Common myeloid progenitor, CD34-positive (primary cell): ENCODE data around the gene TRIO.

ENCODE experiments used
- CTCF ChIA-PET: fragments of 350-600 bp; sonication (Branson Sonifier 250); formaldehyde crosslinking; loops from one replicate; lab custom pipeline; 2021; ENCODE audit warnings: antibody characterized with exemption; lab: Charles Lee
- POLR2A ChIA-PET: fragments of 350-600 bp; sonication (Branson Sonifier 250); formaldehyde crosslinking; loops from one replicate; lab custom pipeline; 2021; ENCODE audit warnings: antibody characterized with exemption; lab: Charles Lee
- DNase-seq, 3 donors: peaks; one replicate each; pipeline versions ENCODE4 v3.0.0 to v3.0.0-alpha.2; 2013
- H3K27ac ChIP-seq, 2 experiments: 1 replicate in 1 of 2; 2 replicates in 1 of 2; pipeline ENCODE4 v1.7.0; 2013; ENCODE audit warnings: inconsistent platforms in 2 of 2, low read length in 2 of 2, mild to moderate bottlenecking in 2 of 2, low read depth in 1 of 2, moderate library complexity in 1 of 2; ENCODE audit not compliant: severe bottlenecking in 2 of 2, insufficient read depth in 1 of 2, poor library complexity in 1 of 2
- H3K27me3 ChIP-seq, 5 experiments: replicated peaks in 2 of 5; 1 replicate in 3 of 5; 2 replicates in 2 of 5; pipeline versions ENCODE4 v1.6.1 to v1.7.0; 2013; ENCODE audit warnings: low read length in 4 of 5, mild to moderate bottlenecking in 2 of 5, moderate library complexity in 2 of 5, inconsistent platforms in 1 of 5; ENCODE audit not compliant: insufficient read depth in 5 of 5, control insufficient read depth in 4 of 5
- H3K36me3 ChIP-seq, 4 experiments: 1 replicate in 2 of 4; 2 replicates in 2 of 4; pipeline versions ENCODE4 v1.6.1 to v1.7.0; 2013; ENCODE audit warnings: low read length in 3 of 4, control low read depth in 1 of 4, mild to moderate bottlenecking in 1 of 4; ENCODE audit not compliant: control insufficient read depth in 4 of 4, insufficient read depth in 4 of 4
- H3K4me1 ChIP-seq, 4 experiments: 1 replicate in 3 of 4; 2 replicates in 1 of 4; pipeline versions ENCODE4 v1.6.1 to v1.7.1; 2013; ENCODE audit warnings: low read length in 3 of 4, mild to moderate bottlenecking in 3 of 4, control low read depth in 1 of 4, inconsistent platforms in 1 of 4, moderate library complexity in 1 of 4; ENCODE audit not compliant: control insufficient read depth in 4 of 4, insufficient read depth in 4 of 4; ENCODE audit errors: control extremely low read depth in 1 of 4
- H3K4me3 ChIP-seq, 7 experiments: 1 replicate in 4 of 7; 2 replicates in 3 of 7; pipeline versions ENCODE4 v1.5.1 to v1.7.0; 2013; ENCODE audit warnings: mild to moderate bottlenecking in 7 of 7, low read length in 6 of 7, moderate library complexity in 6 of 7, inconsistent platforms in 2 of 7, low read depth in 2 of 7, control low read depth in 1 of 7; ENCODE audit not compliant: insufficient read depth in 4 of 7, control insufficient read depth in 1 of 7; ENCODE audit errors: extremely low read depth in 1 of 7
- H3K9me3 ChIP-seq, 5 experiments: 1 replicate in 4 of 5; 2 replicates in 1 of 5; pipeline versions ENCODE4 v1.6.1 to v1.7.1; 2013; ENCODE audit warnings: low read length in 4 of 5, mild to moderate bottlenecking in 2 of 5, inconsistent platforms in 1 of 5, low read depth in 1 of 5, moderate library complexity in 1 of 5; ENCODE audit not compliant: control insufficient read depth in 4 of 5, insufficient read depth in 2 of 5; ENCODE audit errors: control extremely low read depth in 1 of 5
- WGBS: methylation state at CpG from one replicate; pipeline ENCODE4 v1.1.5; 2013; ENCODE audit not compliant: insufficient coverage; 5-methylcytosine and 5-hydroxymethylcytosine counted together

Gene TRIO

DNA sequence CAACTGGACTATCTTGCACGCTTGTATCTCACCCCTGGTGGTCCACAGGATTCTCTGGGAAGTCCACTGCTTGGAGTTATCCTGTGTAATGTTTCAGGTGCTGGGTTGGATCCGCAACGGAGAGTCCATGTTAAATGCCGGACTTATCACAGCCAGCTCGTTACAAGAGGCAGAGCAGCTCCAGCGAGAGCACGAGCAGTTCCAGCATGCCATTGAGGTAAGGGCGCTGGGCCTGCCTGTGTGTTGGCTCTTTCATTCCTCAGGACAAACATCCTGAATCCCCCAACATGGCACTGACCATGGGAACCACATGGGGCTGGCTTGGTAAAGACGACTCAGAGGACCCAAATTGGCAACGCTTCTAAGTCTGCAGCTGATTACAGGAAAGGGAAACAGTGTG, 223.6 kb downstream of the TRIO start:
- no peak overlapping the region for H3K27ac ChIP-seq
- 99% methylated on average over 10 of the region's 10 CpGs for WGBS
- no peak overlapping the region for H3K4me3 ChIP-seq
- no peak for DNase-seq
- H3K36me3 ChIP-seq: peaks cover 26 to 86% (median 53%) of the 10 kb centered on the region in 4 experiments
- no peaks in the 10 kb centered on the region for H3K27me3 ChIP-seq
- peaks cover 0 to 11% (median 3%) of the 10 kb centered on the region in 4 experiments for H3K4me1 ChIP-seq
- CTCF ChIA-PET: interaction anchor here (1.1 to 6.0 kb wide), 4 partner anchors 11 to 283 kb away, joined by 3 to 53 read pairs (median 18); no protein-coding TSS in a partner anchor
- POLR2A ChIA-PET: no interaction called here
- no peaks in the 10 kb centered on the region for H3K9me3 ChIP-seq

GRCh38 chr5:14367364-14367763, 224.2 kb downstream of the TRIO start:
- no peak overlapping the region for H3K4me3 ChIP-seq
- H3K9me3 ChIP-seq: no peaks in the 10 kb centered on the region
- peaks cover 0 to 11% (median 3%) of the 10 kb centered on the region in 4 experiments for H3K4me1 ChIP-seq
- ChIA-PET POLR2A (no interaction called here), CTCF (interaction anchor here (1.4 to 6.0 kb wide), 3 partner anchors 16 to 286 kb away, joined by 3 to 53 read pairs (median 17); no protein-coding TSS in a partner anchor)
- no peak for DNase-seq
- no peak overlapping the region for H3K27ac ChIP-seq
- 92% methylated on average over 3 of the region's 3 CpGs for WGBS
- peaks cover 28 to 88% (median 53%) of the 10 kb centered on the region in 4 experiments for H3K36me3 ChIP-seq
- H3K27me3 ChIP-seq: no peaks in the 10 kb centered on the region

- Histone ChIP-seq H3K27me3 (no peaks in the 10 kb centered on the region), H3K9me3 (no peaks in the 10 kb centered on the region), H3K4me3 (no peak overlapping the region), H3K27ac (no peak overlapping the region), H3K36me3 (peaks cover 28 to 91% (median 58%) of the 10 kb centered on the region in 4 experiments), H3K4me1 (peaks cover 0 to 11% (median 3%) of the 10 kb centered on the region in 4 experiments)
- 91% methylated on average over 4 of the region's 6 CpGs for WGBS
- ChIA-PET CTCF (interaction anchor here (1.2 to 3.9 kb wide), 5 partner anchors 11 to 383 kb away, joined by 4 to 17 read pairs (median 5); no protein-coding TSS in a partner anchor), POLR2A (no interaction called here)
- no peak for DNase-seq
Observed at GRCh38 chr5:14369780-14370179, 226.6 kb downstream of the TRIO start.

DNA sequence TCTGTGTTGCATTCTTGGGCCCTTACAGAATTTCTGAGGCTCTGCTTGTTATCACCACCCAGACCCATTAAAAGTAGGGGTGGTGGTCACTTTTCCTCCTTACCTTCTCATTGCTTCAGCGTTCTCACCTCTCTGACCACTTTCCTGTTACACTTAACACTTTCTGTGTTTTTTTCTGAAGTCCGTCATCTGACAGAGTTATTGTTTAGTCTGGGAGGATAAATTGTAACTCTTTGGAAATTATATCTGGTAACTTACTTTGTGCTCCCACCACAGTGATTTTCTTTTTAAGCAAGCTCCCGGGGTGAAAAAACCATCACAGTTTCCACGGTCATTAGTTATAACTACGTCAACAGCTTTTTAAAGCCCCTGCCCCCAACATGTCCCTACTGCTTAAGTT, 227.2 kb downstream of the TRIO start:
- POLR2A ChIA-PET: no interaction called here
- Histone ChIP-seq H3K36me3 (peaks cover 27 to 89% (median 54%) of the 10 kb centered on the region in 4 experiments), H3K27ac (no peak overlapping the region), H3K4me3 (no peak overlapping the region), H3K27me3 (no peaks in the 10 kb centered on the region), H3K4me1 (peaks cover 0 to 11% (median 3%) of the 10 kb centered on the region in 4 experiments), H3K9me3 (no peaks in the 10 kb centered on the region)
- WGBS: 100% methylated on average over 3 of the region's 5 CpGs
- CTCF ChIA-PET: interaction anchor here (1.1 to 3.9 kb wide), 4 partner anchors 9 to 278 kb away, joined by 3 to 17 read pairs (median 10); no protein-coding TSS in a partner anchor
- DNase-seq: no peak

- H3K27me3 ChIP-seq: no peaks in the 10 kb centered on the region
- ChIA-PET POLR2A (no interaction called here), CTCF (interaction anchor here (0.6 kb wide), 1 partner anchor 275 kb away, joined by 3 read pairs; no protein-coding TSS in a partner anchor)
- no peaks in the 10 kb centered on the region for H3K4me1 ChIP-seq
- no peak overlapping the region for H3K4me3 ChIP-seq
- no peak for DNase-seq
- no peak overlapping the region for H3K27ac ChIP-seq
- 100% methylated on average over 4 of the region's 6 CpGs for WGBS
- H3K36me3 ChIP-seq: peaks cover 18 to 78% (median 44%) of the 10 kb centered on the region in 4 experiments
- no peaks in the 10 kb centered on the region for H3K9me3 ChIP-seq
Observed at GRCh38 chr5:14373685-14374084, 230.5 kb downstream of the TRIO start.

GRCh38 chr5:14374100-14374499, 231.0 kb downstream of the TRIO start:
- Histone ChIP-seq H3K4me3 (no peak overlapping the region), H3K4me1 (no peaks in the 10 kb centered on the region), H3K27me3 (no peaks in the 10 kb centered on the region), H3K9me3 (no peaks in the 10 kb centered on the region), H3K27ac (no peak overlapping the region), H3K36me3 (peaks cover 18 to 78% (median 44%) of the 10 kb centered on the region in 4 experiments)
- DNase-seq: no peak
- ChIA-PET CTCF (no interaction called here), POLR2A (no interaction called here)
- 96% methylated on average over 6 of the region's 8 CpGs for WGBS

- no peaks in the 10 kb centered on the region for H3K27me3 ChIP-seq
- no peak for DNase-seq
- peaks cover 18 to 78% (median 49%) of the 10 kb centered on the region in 4 experiments for H3K36me3 ChIP-seq
- H3K4me1 ChIP-seq: no peaks in the 10 kb centered on the region
- H3K4me3 ChIP-seq: no peak overlapping the region
- POLR2A ChIA-PET: no interaction called here
- CTCF ChIA-PET: interaction anchor here (0.8 kb wide), 1 partner anchor 10 kb away, joined by 3 read pairs; no protein-coding TSS in a partner anchor
- H3K27ac ChIP-seq: no peak overlapping the region
- no peaks in the 10 kb centered on the region for H3K9me3 ChIP-seq
- WGBS: no CpG with 5 or more reads among the region's 3 CpGs
Observed at GRCh38 chr5:14376789-14377188, 233.6 kb downstream of the TRIO start.
